B cell (primary cell): ENCODE measurements around the gene ARHGAP6.

ENCODE experiments used
- CTCF ChIP-seq: fragments of 200-600 bp; IDR thresholded peaks from one replicate; pipeline ENCODE4 v1.8.0; 2022; ENCODE audit warnings: antibody characterized with exemption, mild to moderate bottlenecking
- EZH2 ChIP-seq: IDR thresholded peaks from 2 replicates; pipeline ENCODE4 v1.6.1; 2012; ENCODE audit warnings: borderline replicate concordance, low read depth, mild to moderate bottlenecking, moderate library complexity, low read length; ENCODE audit not compliant: insufficient read depth, poor library complexity, severe bottlenecking

GRCh38 chrX:11347300-11347699 is 318.4 kb downstream of the ARHGAP6 start:
- TF ChIP-seq CTCF (no peak), EZH2 (no peak)
